ENCODE results near the gene INPP5D.

- TF ChIP-seq CTCF (IDR thresholded peaks at IDR 0.05; ENCODE audit: low read depth, low read length) = no peak
- no peak for TF ChIP-seq EZH2phosphoT487 (IDR thresholded peaks at IDR 0.05; ENCODE audit: low read depth)
Observed at GRCh38 chr2:233114421-233114861, 54.3 kb downstream of the INPP5D start.

Data from OCI-LY3 (cell line).